GM19193 (cell line): Measurements from ENCODE around the gene DIP2C.

Source experiments
- POLR2A ChIP-seq: IDR thresholded peaks from 4 replicates; pipeline ENCODE4 v1.6.1; 2011; ENCODE audit not compliant: insufficient read depth, insufficient read length; ENCODE audit errors: extremely low read depth

The DIP2C gene

DNA sequence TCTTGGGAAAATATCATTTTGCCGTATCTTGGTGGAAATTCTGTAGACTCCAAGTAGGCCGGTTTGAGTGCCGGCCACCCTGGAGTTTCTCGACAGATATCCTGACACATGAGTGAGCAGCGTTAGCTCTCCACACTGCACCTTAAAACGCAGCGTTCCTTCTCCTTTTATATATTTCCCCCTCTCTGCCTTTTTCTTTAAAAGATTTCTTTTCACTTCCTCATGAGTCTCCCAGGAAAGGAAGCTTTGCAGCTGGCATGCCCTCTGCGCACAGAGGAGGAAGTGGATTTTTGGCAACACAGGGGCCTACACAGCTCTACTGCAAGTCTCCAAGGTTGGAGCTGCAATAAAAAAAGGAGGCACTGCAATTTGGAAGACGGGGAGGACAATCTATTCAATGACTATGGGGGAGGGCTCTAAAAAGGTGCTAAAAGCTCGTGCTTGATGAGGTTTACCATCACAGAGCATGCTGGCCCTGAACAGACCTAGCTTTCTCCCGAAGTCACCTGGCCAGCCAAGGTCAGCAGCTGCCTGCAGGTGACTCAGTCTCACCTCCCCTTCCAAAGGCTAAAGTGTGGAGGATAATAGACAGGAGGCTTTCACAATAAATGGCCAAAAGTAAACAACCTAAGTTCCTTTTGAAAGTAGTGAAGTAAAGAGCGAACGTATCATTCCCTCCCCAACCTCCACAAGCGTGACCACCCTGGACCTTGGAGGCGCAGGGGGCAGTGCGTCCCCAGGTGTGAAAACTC is 301.4 kb downstream of the DIP2C start:
- TF ChIP-seq POLR2A: no peak

- no peak for TF ChIP-seq POLR2A
Observed at GRCh38 chr10:387593-387891, 301.9 kb downstream of the DIP2C start.

DNA sequence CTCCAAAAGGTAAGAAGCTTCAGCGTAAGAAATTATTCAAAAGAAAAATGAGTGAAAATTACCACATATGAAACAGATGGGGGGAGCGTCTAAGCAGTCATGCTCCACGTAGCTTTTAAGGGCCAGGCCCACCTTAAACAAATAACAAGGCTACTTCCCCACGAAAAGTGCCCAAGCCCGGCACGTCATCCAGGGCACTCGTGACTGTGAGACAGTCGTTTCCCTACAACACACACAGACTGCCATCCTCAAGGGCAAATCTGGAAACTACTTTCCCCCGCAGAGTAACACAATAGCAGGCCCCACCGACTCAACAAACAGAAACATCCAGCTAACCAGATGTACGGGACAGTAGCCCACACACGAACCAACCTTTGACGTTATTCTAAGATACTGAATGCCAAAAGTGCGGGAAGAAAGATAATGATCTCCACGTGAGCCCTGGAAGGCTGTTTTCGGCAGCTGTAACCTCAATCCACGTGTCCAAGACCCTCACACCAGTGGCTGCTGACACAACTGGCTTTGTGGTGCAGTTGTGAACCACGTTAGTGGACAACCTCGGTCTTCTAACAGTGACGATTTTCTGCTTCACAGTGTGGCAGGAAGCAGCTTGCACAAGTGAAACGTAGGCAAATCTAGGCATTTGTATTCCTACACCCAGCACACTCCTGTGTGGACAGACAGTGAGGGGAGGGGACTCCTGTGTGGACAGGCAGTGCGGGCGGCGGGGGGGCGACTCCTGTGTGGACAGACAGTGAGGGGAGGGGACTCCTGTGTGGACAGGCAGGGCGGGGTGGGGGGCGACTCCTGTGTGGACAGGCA is 302.5 kb downstream of the DIP2C start:
- no peak for TF ChIP-seq POLR2A

DNA sequence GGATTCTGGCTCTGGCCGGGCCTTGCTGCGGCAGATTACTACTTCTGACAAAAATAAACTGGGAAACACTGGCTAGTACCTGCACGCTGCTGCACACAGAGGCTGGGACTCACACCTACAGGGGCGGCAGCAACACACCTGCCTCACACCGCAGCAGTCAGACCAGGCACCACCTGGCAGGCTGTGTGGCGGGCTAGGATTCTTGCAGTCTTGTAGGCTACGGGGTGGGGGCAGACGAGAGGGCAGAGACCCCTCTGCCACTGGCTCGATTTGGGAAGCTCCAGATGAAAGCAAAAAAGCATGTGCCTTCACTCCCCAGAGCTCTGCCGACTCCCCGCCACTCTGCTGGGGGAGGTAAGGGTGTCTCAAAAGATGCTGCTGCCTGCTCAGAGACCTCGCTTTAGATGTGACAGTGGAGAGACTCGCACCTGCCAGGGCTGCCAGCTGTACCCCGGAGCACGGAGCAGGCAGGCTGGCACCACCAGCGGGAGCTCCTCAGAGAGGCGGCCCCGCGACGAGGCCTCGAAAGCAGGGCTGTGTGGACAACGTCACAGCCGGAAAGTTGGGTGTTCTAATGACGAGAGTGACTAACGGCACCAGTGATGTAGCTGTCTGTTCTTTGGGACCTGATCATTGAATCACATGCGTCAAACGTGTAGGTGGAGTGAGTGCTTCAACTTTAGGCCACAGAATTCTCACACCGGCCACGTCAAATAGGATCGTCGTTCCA is 303.7 kb downstream of the DIP2C start:
- no peak for TF ChIP-seq POLR2A

DNA sequence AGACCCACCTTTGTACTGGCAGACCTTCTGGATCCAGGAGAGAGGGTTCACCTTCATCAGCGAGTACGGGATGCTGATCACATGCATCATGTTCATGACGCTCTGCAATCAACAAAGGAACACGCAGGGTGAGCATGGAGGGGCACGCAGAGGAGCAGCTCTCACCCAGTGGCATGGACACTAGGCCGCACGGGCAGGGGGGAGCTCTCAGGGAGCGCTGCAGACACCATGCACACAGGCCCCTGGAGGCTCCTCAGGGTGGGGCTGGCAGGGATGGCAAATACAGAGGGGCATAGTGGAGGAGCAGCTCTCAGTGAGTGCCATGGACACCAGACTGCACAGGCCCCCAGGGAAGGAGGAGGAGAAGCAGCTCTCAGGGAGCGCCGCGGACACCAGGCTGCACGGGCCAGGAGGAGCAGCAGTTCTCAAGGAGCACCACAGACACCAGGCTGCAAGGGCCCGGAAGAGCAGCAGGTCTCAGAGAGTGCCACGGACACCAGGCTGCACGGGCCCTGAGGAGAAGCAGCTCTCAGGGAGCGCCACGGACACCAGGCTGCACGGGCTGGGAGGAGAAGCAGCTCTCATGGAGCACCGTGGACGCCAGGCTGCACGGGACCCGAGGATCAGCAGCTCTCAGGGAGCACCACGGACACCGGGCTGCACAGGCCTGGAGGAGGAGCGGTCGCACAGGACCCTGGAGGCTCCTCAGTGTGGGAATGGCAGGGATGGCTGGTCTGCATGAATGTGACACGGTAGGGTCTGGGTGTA is 304.7 kb downstream of the DIP2C start:
- no peak for TF ChIP-seq POLR2A

DNA sequence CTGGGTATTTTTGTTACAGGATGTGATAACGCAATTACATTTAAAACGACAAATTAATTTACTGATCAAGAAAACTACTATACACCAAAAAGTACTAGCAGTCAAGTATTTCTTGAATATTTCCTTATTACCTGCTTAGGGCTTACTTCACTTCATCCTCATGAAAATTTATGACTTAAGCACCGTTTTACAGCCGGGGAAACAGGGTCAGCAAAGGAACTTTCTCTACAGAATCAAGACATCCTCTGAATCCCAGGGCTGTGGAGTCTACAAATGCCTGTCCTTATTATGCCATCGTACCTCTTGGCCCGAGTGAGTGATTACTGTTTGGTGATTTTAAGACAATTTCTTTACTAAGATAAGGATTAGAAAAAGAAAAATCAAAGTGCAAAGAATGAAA is 305.9 kb downstream of the DIP2C start:
- no peak for TF ChIP-seq POLR2A

DNA sequence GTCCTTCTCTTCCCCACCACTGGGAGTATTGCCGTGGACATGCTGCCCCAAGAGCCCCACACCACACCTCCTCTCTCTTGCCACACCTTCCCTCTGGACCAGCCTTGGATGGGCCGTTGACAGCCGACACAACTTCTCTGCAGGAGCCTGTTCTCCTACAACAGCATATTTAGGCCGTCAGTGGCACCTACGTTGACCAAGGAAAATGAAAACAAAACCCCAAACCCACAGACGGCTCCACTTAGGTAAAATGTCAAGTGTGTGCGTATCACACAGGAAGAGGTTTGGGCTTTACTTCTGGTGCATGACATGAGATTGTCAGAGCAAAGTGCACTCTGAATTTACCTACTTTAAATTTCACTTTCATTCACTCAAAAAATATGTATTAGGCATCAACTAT is 307.7 kb downstream of the DIP2C start:
- no peak for TF ChIP-seq POLR2A

DNA sequence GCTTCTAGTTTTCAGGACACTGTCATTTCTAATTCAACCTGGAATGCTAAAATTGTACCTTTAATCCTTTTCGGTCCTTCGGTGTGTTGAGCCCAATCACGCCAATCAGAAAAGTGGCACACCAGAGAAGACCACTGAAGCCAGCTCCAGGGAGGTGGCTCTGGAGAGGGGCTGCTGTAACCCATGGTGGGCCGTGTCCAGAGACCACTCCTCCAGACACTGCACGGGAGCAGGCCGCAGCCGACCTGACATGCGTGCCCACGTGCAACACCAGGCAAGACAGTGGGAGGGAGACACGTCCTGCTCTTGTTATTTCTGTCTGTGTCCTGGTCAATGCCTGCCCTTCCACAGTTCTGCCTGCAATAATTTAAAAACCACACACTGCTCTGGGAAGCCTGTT is 308.1 kb downstream of the DIP2C start:
- no peak for TF ChIP-seq POLR2A

DNA sequence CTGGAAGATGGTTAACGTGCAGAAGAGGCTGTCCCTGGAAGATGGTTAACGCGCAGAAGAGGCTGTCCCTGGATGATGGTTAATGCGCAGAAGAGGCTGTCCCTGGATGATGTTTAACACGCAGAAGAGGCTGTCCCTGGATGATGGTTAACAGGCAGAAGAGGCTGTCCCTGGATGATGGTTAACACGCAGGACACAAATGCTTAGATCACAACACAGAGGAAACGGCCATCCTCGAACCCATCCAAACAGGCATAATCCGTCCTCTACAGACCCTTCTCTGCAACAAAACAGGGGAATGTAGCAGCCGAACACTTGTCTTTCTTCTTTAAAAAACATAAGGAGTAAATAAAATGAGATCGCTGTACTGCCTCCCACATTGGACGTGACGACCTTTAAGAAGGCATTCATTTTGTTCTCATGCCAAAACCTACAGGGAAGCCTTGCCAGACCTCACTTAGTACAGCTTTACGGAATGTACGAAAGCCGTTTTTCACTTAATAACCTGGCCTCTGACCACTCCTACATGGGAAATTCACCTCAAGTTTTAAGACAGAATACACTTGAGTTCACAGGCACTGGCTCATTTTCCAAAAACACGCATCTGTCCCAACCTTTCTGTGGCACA is 309.0 kb downstream of the DIP2C start:
- no peak for TF ChIP-seq POLR2A

DNA sequence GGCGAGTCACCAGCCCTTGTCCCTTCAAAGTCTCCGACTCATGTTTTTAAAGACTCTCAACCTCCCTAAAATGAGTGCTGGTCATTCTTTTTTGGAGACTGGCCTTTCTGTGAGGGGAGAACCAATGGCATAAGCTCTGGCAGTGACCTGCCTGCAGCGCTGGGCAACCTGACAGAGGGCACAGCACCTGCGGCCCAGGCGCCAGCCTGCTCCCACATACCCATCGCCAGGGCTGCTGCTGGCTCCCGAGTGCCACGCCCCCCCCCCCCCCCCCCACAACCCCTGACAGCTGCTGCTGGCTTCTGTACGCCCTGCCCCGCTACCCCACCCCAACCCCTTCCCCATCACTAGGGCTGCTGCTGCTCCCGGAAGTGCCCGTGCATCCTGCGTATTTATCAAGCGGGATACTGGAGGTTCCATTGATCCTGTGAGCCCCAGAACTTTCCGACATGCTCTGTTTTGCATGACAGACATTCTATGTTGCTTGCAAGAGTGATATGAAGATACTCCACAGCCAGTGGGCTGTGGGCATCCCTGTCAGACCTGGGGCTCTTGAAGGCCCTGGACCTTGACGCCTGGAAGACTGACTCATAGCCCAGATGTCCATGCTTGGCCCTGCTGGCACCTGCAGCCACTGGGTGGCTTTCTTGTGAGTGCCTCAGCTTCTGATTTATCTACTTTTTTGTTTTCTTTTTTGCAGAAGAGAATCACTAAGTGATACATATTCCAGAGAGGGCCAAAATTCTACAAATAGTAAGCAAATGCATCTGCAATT is 310.4 kb downstream of the DIP2C start:
- TF ChIP-seq POLR2A: no peak

DNA sequence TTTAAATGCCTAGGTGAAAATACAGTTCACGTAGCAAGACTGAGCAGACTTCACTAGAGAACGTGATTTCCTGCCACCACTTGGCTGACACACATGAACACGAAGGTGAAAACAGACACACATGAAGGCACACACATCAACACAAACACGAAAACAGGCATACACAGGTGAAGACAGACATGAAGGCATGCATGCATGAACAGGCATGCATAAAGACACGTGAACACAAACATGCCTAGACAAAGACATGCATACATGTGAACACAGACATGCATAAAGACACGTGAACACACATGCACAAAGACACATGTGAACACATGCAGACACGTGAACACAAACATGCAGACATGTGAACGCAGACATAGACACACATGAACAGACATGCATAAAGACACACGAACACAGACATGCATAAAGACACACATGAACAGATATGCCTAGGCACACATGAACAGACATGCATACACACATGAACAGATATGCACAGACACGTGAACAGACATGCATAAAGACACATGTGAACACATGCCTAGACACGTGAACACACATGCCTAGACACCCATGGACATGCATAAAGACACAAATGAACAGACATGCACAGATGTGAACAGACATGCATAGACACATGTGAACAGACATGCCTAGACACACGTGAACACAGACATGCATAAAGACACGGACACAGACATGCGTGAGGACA is 311.1 kb downstream of the DIP2C start:
- TF ChIP-seq POLR2A: no peak

DNA sequence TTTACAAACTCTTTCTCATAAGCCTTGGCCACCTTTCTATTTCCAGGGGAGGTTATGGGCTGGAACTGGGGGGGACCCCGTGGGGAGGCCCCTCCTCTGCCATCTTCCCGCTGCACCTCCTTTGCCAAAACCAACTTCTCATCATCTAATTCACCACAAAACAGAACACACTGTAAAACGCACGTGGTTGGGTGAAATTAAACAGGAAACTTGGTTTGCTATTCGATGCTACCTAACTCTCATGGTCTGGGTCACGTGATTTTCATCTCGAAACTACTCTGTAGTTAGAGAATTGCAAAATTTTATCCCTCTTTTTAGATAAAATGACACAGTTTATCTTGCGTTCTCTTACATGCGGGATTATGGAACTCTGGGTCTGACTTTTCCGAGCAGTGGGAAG is 312.2 kb downstream of the DIP2C start:
- no peak for TF ChIP-seq POLR2A

DNA sequence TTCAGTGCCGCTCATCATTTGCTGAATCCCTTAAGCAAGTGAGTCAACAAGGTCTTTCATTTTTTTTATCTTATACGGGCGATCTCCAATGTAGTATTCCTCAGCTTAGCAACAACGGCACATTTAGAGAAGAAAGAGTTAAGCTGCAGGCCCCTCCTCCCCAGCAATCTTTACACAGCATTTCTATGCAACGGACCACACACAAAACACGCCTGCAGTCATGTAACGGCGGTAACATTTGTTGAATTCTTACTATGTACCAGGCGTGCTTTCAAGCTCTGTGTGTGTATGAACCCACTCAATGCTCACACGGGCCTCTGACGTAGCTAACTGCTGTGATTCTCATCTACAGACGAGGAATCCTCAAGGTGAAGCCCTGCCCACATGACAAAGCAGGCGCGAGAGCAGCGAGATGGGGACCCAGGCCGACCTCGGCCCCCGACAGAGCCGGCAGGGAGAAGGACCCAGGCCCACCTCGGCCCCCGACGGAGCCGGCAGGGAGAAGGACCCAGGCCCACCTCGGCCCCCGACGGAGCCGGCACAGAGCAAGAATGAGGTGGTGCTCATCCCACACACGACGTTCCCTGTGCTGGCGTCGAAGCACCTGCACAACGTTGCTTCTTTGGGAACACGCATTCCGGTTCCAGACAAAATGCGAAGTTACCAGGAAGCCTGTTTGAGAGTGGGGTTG is 313.5 kb downstream of the DIP2C start:
- TF ChIP-seq POLR2A: no peak
